A204.1 (cell line): ENCODE data around the gene PALM.

Experiments used
- FAIRE-seq: peaks from 2 replicates; lab custom pipeline; 2012; peaks lifted over from hg19 to GRCh38; lab: Jason Lieb, UNC

PALM gene

GRCh38 chr19:752652-753517, 44.1 kb downstream of the PALM start:
- FAIRE-seq, result no peak

DNA sequence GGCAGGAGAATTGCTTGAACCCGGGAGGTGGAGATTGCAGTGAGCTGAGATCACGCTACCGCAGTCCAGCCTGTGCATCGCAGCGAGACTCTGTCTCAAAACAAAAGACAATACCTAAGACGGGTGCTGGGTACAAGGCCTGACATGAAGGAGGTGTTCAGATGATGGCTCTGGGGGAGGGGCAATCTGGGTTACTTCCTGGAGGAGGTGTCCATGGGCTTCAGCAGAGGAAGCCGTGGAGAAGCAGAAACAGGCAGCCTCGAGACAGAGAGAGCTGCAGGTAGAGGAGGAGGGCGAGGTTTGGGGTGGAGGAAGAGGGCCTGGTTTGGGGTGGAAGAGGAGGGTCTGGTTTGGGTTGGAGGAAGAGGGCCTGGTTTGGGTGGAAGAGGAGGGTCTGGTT, 45.8 kb downstream of the PALM start:
- no peak for FAIRE-seq

DNA sequence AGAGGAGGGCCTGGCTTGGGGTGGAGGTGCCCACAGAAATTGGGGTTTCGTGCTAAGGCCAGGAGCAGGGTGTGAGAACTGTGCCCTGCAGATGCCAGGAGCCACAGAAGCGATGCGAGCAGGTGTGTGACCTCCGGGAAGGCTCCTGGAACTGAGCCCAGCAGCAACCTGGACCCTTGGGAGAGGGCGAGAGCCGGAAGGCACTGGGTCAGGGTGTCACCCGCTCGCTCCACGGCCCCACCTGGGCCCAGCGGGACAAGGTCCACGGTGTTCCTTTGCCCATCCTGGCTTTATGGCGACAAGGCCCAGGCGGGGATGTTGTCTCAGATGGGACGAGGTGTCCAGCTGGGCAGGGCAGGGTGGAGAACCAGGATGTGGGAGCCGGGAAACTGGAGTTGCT, 46.3 kb downstream of the PALM start:
- no peak for FAIRE-seq

GRCh38 chr19:756236-756635, 47.5 kb downstream of the PALM start:
- no peak for FAIRE-seq

- FAIRE-seq, result no peak
These were observed 48.3 kb downstream of the PALM start for GRCh38 chr19:756821-757688.

GRCh38 chr19:757811-758668, 49.3 kb downstream of the PALM start:
- no peak for FAIRE-seq

DNA sequence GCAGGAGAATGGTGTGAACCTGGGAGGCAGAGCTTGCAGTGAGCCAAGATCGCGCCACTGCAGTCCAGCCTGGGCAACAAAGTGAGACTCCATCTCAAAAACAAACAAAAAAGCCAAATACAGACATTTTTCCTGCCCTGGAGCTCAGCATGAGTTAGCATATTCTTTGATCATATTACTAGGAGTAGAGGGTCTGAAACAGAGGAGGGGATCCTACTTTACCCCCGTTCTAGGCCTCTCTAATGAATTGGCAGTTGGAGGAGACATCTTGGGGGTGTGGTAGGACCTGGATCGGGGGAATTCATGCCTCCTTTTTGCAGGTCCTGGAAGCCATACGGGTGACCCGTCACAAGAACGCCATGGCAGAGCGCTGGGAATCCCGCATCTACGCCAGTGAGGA, 54.4 kb downstream of the PALM start:
- FAIRE-seq, result no peak

GRCh38 chr19:763869-764268, 55.1 kb downstream of the PALM start:
- no peak for FAIRE-seq

DNA sequence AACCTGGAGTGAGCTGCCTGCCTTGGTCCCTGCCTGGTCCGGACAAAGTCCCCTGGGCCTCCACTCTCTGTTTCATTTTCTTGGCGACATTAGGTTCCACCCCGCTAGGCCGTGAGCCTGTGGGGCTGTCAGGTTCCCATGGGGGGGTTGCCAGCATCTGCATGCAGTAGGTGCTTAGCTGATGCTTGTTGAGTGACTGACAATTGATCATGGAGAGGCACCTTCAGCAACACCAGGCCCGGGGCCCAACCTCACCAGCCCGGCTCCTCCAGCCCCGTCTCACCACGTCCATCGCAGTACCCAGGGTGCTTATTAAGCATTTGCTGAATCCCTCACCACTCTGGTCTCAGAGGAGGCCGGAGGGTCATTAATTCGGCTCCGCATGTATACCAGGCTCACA, 55.6 kb downstream of the PALM start:
- FAIRE-seq, result no peak

- FAIRE-seq, result no peak
These were observed 56.5 kb downstream of the PALM start for GRCh38 chr19:765179-765738.

GRCh38 chr19:768424-768823, 59.7 kb downstream of the PALM start:
- FAIRE-seq, result no peak

DNA sequence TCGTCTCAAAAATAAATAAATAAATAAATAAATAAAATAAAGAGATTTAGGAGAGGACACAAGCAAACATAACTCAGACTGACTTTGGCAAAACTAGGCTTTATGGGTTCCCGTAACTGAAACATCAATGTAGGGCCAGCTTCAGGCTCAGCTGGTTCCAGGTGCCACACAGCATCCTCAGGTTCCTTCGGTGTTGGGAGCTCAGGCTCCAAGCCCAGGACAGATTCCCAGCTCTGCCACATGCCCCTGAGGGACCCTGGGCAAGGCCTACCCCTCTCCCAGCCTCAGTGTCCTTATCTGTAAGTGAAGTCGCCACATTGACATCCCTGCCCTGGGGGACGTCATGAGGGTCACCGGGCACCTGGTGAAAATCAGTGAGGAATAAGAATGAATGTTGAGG, 60.9 kb downstream of the PALM start:
- FAIRE-seq, result no peak

GRCh38 chr19:771332-771785, 62.6 kb downstream of the PALM start:
- no peak for FAIRE-seq

GRCh38 chr19:772063-772462, 63.3 kb downstream of the PALM start:
- FAIRE-seq, result no peak

DNA sequence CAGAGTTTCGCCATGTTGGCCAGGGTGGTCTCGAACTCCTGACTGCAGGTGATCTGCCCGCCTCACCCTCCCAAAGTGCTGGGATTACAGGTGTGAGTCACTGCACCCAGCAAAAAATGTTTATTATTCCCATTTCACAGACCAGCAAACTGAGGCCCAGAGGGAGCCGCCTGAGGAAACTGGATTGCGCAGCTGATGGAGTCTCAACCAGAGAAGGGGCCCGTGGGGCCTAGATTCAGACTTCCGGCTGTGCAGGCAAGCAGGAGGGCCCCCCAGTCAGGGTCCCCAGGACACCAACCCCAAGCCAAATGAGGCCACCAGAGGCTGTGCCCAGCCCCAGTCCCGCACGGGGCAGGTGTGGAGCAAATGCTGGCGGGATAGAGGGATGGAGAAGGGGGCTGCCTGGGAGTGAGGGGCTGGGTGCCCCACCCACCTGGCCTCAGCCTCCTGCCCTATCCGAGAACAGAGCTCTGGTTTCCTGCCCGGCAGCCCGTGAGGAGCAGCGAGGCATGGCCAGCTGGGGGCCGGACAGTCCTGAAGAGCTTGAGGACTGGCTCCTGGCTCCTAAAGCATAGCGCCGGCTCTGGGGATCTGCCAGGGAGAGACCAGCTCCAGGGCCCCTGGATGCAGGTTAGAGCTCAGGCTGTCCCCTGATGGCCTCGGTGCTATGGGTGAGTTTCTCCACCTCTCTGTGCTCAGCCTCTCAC, 64.1 kb downstream of the PALM start:
- no peak for FAIRE-seq

- FAIRE-seq, result no peak
These were observed 67.8 kb downstream of the PALM start for GRCh38 chr19:776549-776948.

- no peak for FAIRE-seq
These were observed 70.3 kb downstream of the PALM start for GRCh38 chr19:778910-779653.

DNA sequence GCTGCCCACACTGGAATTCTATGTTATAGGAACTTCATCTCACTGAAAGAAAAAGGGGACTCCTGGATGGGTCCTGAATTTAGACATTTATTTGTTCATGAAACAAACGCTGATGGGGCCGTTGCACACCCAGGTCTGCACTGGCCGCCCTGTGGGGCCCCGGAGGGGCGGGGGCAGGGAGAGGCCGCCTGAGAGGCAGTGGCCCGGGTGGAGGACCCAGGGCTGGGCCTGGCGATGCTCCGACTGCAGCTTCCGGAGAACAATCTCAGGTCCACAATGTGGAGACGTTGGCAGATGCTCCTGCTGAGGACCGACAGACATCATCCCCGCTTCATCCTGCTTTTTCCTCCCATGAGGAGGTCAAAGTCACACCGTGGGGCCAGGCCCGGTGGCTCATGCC, 72.2 kb downstream of the PALM start:
- FAIRE-seq, result no peak

DNA sequence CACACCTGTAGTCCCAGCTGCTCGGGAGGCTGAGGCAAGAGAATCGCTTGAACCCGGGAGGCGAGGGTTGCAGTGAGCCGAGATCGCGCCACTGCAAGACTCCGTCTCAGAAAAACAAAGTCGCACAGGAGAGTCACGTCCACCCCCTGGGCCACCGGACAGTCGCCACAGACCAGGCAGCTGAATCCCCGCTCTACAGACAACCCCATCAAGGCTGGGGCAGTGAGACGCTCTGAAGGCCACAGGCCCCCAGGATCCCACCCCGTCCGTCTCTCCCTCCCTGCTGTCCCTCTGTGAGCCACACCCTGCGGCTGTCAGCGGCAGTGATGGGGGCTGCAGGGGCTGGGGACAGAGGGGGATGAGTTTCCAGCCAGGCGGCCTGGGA, 73.1 kb downstream of the PALM start:
- FAIRE-seq, result no peak

DNA sequence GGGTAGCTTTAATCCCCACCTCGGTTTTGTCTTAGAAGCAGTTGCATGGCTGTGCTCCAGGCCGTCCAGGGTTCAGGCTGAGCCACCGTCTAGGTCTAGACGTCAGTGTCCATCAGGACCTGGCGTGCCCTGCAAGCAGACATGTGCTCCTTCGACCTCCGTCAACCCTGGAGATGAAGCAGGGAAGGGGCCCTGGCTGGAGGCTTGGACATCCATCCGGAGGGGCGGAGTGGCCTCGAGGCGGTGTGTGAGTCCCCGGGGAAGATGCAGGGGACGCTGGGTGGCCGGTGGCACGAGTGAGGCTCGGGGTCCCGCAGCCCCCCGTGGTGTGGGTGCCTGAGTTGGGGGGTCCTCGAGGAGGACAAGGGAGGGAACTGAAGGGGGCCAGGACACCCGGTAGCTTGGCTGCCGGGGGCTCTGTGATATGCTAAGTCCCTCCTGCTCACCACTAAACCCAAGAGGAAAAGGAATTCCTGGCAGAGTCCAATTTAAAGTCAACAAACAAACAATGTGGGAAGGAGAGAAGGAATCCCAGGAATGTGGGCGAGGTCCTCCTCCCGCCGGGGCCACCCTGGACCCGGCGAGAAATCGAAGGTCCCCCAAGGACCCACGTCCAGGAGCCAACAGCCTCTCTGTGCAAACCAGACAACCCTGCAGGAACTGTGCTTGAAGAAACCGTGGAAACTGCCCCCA, 73.6 kb downstream of the PALM start:
- no peak for FAIRE-seq
